Gastrocnemius medialis (tissue), 4 donors: ENCODE measurements around the gene ATXN7L3B. TPM values are rescaled to one million over a fixed set of nuclear protein-coding genes. Genes with fewer than 3 reads are reported as not detected.
"Not testable (repeated sequence)": the region's sequence is repeated elsewhere in the genome, so short reads cannot be mapped to it uniquely, and the experiment has no call there.

ENCODE experiments used
- ATAC-seq, 2 donors: fragments of 150-250 bp; one replicate each; pipeline ENCODE4 v1.9.1; 2016
- DNase-seq, 2 donors: peaks; one replicate each; pipeline ENCODE4 v3.0.0-alpha.2; 2019
- H3K27ac ChIP-seq, 4 donors: fragments of 200-600 bp; sonication (generic); 1 replicate in 1 of 4; 2 replicates in 3 of 4; pipeline ENCODE4 v1.5.1; 2016 to 2018; ENCODE audit warnings: mild to moderate bottlenecking in 2 of 4, moderate library complexity in 1 of 4
- H3K27me3 ChIP-seq, 3 donors: fragments of 200-600 bp; sonication (generic) in 2 of 3; 1 replicate in 1 of 3; 2 replicates in 2 of 3; pipeline versions ENCODE4 v1.5.1 to v1.6.0; 2016 to 2019; ENCODE audit warnings: mild to moderate bottlenecking in 1 of 3, moderate library complexity in 1 of 3
- H3K36me3 ChIP-seq, 2 donors: fragments of 200-600 bp; sonication (generic) in 1 of 2; one replicate each; pipeline ENCODE4 v1.5.1; 2017 to 2018
- H3K4me1 ChIP-seq, 2 donors: fragments of 200-600 bp; sonication (generic) in 1 of 2; one replicate each; pipeline ENCODE4 v1.5.1; 2016 to 2017; ENCODE audit warnings: mild to moderate bottlenecking in 2 of 2
- H3K4me3 ChIP-seq, 4 donors: fragments of 200-600 bp; sonication (generic) in 3 of 4; 1 replicate in 1 of 4; 2 replicates in 3 of 4; pipeline ENCODE4 v1.5.1; 2016 to 2019; ENCODE audit warnings: mild to moderate bottlenecking in 2 of 4
- H3K9me3 ChIP-seq, 3 donors: fragments of 200-600 bp; sonication (generic) in 2 of 3; 1 replicate in 1 of 3; 2 replicates in 2 of 3; pipeline ENCODE4 v1.5.1; 2016 to 2019
- POLR2A ChIP-seq, 2 donors: fragments of 450-650 bp; IDR thresholded peaks; one replicate each; pipeline ENCODE4 v1.6.1; 2017; ENCODE audit warnings: antibody characterized with exemption in 2 of 2, mild to moderate bottlenecking in 2 of 2, moderate library complexity in 2 of 2
- in situ Hi-C, 4 donors: fragments of 200-750 bp; cut with MboI; loops; one replicate each; pipeline versions ENCODE4 v1.15.0 to v1.8.0; 2017; ENCODE audit warnings: low sequenced_read_pairs in 4 of 4
- intact Hi-C: fragments of 100-400 bp; cut with DNase I; formaldehyde crosslinking; loops from one replicate; pipeline ENCODE4 v1.15.1; 2023; ENCODE audit warnings: low total_unique reads
- total RNA-seq, 4 donors: library from RNA; depleted of rRNA; stranded (reverse); fragments of >200 nt; gene quantifications; one replicate each; pipeline versions ENCODE4 v1.1.0 to v1.2.3, GENCODE V29; 2016
- TF ChIP-seq, protein P1 (sequence below), 5 experiments: fragments of 450-650 bp in 3 of 5; fragments of 200-600 bp in 2 of 5; sonication (generic) in 2 of 5; IDR thresholded peaks in 4 of 5; conservative IDR thresholded peaks in 1 of 5; 1 replicate in 4 of 5; 2 replicates in 1 of 5; pipeline ENCODE4 v1.5.1; 2016 to 2019; ENCODE audit warnings: antibody characterized with exemption in 5 of 5, mild to moderate bottlenecking in 3 of 5, moderate library complexity in 3 of 5

ATXN7L3B gene
- total RNA-seq, 4 donors from 2014 or later: 13.6 to 21.7 (median 18.0) TPM

DNA sequence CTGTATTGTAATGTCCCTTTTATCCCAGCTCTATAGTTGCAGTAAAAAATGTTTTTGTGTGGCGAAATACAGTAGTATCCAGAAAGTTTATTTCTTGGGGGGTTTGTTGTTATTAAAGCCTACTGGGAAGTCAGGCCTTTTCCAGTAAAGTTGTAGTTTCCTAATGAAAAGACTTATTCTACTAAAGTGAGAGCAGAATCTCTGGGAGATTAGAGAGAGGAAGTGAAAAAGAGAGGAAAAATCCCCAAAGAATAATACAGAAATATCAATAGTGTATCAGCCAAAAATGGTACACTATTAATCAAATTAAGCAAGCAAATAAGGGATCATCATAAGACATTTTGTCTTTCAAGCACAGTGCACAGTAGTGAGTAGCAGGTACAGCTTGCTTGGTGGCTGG is 46.3 kb upstream of the ATXN7L3B start:
- intact Hi-C loops (no loop called here), in situ Hi-C loops (no loop called here)
- H3K9me3 ChIP-seq: no peaks in the 10 kb centered on the region
- H3K27me3 ChIP-seq: no peaks in the 10 kb centered on the region
- no peaks in the 10 kb centered on the region for H3K4me1 ChIP-seq
- TF ChIP-seq POLR2A (IDR thresholded peaks at IDR 0.05): no peak
- TF ChIP-seq, protein P1, sequence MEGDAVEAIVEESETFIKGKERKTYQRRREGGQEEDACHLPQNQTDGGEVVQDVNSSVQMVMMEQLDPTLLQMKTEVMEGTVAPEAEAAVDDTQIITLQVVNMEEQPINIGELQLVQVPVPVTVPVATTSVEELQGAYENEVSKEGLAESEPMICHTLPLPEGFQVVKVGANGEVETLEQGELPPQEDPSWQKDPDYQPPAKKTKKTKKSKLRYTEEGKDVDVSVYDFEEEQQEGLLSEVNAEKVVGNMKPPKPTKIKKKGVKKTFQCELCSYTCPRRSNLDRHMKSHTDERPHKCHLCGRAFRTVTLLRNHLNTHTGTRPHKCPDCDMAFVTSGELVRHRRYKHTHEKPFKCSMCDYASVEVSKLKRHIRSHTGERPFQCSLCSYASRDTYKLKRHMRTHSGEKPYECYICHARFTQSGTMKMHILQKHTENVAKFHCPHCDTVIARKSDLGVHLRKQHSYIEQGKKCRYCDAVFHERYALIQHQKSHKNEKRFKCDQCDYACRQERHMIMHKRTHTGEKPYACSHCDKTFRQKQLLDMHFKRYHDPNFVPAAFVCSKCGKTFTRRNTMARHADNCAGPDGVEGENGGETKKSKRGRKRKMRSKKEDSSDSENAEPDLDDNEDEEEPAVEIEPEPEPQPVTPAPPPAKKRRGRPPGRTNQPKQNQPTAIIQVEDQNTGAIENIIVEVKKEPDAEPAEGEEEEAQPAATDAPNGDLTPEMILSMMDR (IDR thresholded peaks at IDR 0.05 in 4 of 5, conservative IDR thresholded peaks at IDR 0.05 in 1 of 5): no peak
- H3K4me3 ChIP-seq: no peak overlapping the region
- no peak for DNase-seq
- no peak overlapping the region for H3K27ac ChIP-seq
- no peaks in the 10 kb centered on the region for H3K36me3 ChIP-seq
- no peak for ATAC-seq

GRCh38 chr12:74499192-74499591 is 38.4 kb upstream of the ATXN7L3B start:
- in situ Hi-C loops: no loop called here
- no peaks in the 10 kb centered on the region for H3K36me3 ChIP-seq
- no peak overlapping the region for H3K4me3 ChIP-seq
- intact Hi-C loops: no loop called here
- no peaks in the 10 kb centered on the region for H3K4me1 ChIP-seq
- H3K9me3 ChIP-seq: no peaks in the 10 kb centered on the region
- no peaks in the 10 kb centered on the region for H3K27me3 ChIP-seq
- DNase-seq: no peak
- TF ChIP-seq, protein P1 (IDR thresholded peaks at IDR 0.05 in 4 of 5, conservative IDR thresholded peaks at IDR 0.05 in 1 of 5): no peak
- no peak for TF ChIP-seq POLR2A (IDR thresholded peaks at IDR 0.05)
- no peak overlapping the region for H3K27ac ChIP-seq
- ATAC-seq: no peak

GRCh38 chr12:74508873-74509657 is 28.6 kb upstream of the ATXN7L3B start:
- H3K27me3 ChIP-seq, ATAC-seq, H3K27ac ChIP-seq, DNase-seq, H3K36me3 ChIP-seq, intact Hi-C loops, H3K4me1 ChIP-seq, H3K4me3 ChIP-seq, H3K9me3 ChIP-seq, in situ Hi-C loops: not testable (repeated sequence)

DNA sequence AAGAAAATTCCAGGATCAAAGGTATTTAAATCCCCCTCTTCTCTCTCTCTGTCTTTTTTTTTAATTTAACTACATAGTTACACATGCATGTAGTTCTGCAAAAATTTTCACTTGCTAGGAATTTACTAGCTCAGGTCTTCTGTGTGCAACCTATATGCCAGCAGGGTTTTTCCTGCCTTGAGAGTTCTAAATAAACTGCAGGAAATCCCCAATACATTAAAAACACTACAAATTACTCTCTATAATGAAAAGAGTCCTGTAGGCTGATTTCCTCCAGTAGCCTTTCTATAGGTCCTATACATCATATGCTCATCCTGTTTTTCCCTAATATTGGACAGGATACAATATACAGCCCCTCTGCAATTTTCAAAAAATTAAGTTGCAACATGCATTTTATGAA is 27.7 kb upstream of the ATXN7L3B start:
- no peaks in the 10 kb centered on the region for H3K36me3 ChIP-seq
- no peaks in the 10 kb centered on the region for H3K27me3 ChIP-seq
- H3K9me3 ChIP-seq: no peaks in the 10 kb centered on the region
- in situ Hi-C loops: no loop called here
- H3K27ac ChIP-seq: no peak overlapping the region
- no peak overlapping the region for H3K4me3 ChIP-seq
- ATAC-seq: no peak
- H3K4me1 ChIP-seq: no peaks in the 10 kb centered on the region
- no peak for DNase-seq
- no peak for TF ChIP-seq POLR2A (IDR thresholded peaks at IDR 0.05)
- TF ChIP-seq, protein P1 (IDR thresholded peaks at IDR 0.05 in 4 of 5, conservative IDR thresholded peaks at IDR 0.05 in 1 of 5): no peak
- intact Hi-C loops: no loop called here

- Histone ChIP-seq H3K9me3 (no peaks in the 10 kb centered on the region), H3K36me3 (no peaks in the 10 kb centered on the region), H3K4me1 (no peaks in the 10 kb centered on the region), H3K4me3 (no peak overlapping the region), H3K27ac (no peak overlapping the region), H3K27me3 (no peaks in the 10 kb centered on the region)
- TF ChIP-seq, protein P1 (IDR thresholded peaks at IDR 0.05 in 4 of 5, conservative IDR thresholded peaks at IDR 0.05 in 1 of 5): no peak
- TF ChIP-seq POLR2A (IDR thresholded peaks at IDR 0.05): no peak
- in situ Hi-C loops: no loop called here
- intact Hi-C loops: no loop called here
- ATAC-seq: no peak
- no peak for DNase-seq
These were observed 23.4 kb upstream of the ATXN7L3B start for GRCh38 chr12:74514098-74514872.
